ENCODE measurements around the gene PANK4. TPM values are rescaled to one million over a fixed set of nuclear protein-coding genes. Genes with fewer than 3 reads are reported as not detected.
A peak's percentile ranks its signal among the peaks of the same experiment; 100 is the strongest.

Gene PANK4
- polyA plus RNA-seq, 3 donors from 2014 or later, result 9.1 to 23.3 (median 9.8) TPM

DNA sequence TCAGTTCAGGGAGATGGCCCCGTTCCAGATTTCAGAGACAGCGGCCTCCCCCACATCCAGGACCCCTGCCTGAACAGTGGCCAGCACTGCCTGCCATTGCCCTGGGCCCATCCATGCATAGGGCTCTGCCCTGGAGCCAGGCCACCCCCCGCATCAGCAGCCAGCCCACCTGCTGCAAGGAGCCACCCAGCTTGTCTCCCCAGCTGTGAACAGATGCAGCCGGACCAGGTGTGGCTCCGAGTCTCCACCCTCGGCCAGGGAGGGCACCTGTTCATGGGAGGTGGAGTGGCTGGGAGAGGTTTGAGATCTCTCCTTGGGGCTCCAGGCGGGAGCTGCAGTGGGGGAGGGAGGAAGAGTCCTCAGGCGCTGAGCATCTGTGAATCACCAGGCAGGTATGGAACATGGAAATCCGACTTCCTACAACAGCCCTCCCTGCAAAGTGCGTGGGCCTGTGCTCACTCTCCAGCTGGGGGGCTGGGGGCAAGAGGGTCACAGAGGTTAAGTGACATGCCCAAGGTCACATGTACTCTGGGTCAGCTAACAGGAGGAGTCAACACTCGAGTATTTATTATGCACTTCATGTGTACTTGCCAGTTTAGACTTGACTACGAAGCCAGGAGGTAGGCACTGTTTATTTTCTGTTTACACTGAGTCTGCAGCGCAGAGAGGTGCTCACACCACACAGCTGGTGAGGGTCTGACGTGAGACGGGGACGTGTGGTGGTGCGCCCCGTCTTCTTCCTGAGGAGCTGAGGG is 8.5 kb upstream of the PANK4 start:
- Mint-ChIP-seq H3K9me3 (no peaks in the 10 kb centered on the region), H3K36me3 (no peaks in the 10 kb centered on the region), H3K27ac (no peak overlapping the region), H3K4me1 (peaks cover 0 to 1% of the 10 kb centered on the region in 2 donors), H3K27me3 (ENCODE audit: low read depth in 3 of 3) (peaks cover 2 to 5% (median 2%) of the 10 kb centered on the region in 3 donors), H3K4me3 (no peak overlapping the region)
- no peak for DNase-seq

DNA sequence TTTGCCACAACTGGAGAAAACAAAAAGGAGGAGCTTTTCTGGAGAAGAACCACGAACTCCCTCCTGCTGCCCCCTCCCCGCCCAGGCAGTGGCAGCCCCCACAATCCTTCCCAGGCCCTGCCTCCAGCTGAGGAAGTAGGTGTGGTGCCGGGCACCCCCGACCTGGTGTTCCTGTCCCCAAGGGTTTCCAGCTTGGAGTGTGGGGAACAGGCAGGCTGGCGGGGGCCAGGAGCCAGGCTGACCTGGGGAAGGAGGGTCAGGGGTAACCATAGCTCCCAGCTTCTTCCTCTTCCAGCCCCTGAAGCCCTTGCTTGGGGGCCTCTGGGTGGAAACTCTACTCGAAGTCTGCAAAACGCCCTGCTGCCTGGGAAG is 7.9 kb upstream of the PANK4 start:
- H3K36me3 Mint-ChIP-seq, result no peaks in the 10 kb centered on the region
- H3K27ac Mint-ChIP-seq, result no peak overlapping the region
- peaks cover 2 to 5% (median 2%) of the 10 kb centered on the region in 3 donors for H3K27me3 Mint-ChIP-seq (ENCODE audit: low read depth in 3 of 3)
- DNase-seq, result no peak
- H3K4me3 Mint-ChIP-seq, result no peak overlapping the region
- no peaks in the 10 kb centered on the region for H3K9me3 Mint-ChIP-seq
- peaks cover 0 to 1% of the 10 kb centered on the region in 2 donors for H3K4me1 Mint-ChIP-seq

DNA sequence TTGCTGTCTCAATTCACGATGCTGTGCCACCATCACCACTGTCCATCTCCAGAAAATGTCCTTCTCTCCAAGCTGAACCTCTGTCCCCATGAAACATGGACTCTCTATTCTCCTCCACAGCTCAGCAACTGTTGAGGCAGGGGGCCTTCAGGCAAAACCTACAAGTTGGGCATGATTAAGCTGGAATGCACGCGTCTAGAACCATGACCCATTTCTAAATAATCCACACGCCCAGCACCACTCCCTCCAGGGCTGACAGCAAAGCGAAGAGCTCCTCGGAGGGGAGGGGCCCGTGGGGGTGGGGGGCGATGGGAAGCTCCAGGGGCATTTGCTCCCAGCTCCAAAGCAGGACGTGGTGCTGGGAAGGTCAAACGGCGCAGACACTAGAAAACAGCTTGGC is 7.0 kb upstream of the PANK4 start:
- Mint-ChIP-seq H3K36me3 (no peaks in the 10 kb centered on the region), H3K4me3 (peak overlapping the region in 1 of 5 donors; percentile 33), H3K9me3 (no peaks in the 10 kb centered on the region), H3K27me3 (ENCODE audit: low read depth in 3 of 3) (peaks cover 2 to 5% (median 2%) of the 10 kb centered on the region in 3 donors), H3K27ac (no peak overlapping the region), H3K4me1 (peaks cover 5 to 7% of the 10 kb centered on the region in 2 donors)
- no peak for DNase-seq

DNA sequence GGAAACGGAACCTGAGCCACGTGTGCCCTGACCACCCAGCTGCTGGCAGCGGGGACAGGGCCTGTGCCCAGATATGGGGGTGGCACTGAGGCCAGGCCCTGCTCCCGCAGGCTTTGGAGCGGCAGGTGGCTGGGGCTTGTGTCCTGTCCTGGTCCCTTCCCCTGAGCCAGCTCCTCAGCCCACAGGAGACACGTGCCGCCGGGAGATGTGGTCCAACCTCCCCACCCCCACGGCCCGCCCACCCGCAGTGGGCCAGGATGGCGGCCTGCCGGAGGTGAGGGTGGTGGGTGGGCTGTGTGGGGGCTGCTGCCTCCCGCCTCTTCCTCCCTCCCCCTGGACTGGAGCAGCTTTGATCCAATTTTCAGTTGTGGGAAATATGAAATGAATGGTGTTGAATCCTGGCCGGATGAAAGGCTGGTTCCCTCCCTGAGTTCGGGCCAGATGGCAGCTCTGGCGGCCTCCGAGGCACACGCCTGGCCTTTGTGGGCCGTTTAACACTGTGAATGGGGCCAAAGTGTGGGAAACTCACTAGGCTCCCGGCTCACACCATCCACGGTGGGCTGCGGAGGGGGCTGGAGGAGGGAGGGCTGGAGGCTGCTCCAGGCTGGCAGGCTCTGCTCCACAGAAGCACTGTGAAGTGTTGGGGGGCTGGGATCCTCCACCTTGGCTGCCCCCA is 6.2 kb upstream of the PANK4 start:
- Mint-ChIP-seq H3K27ac (no peak overlapping the region), H3K9me3 (no peaks in the 10 kb centered on the region), H3K4me3 (no peak overlapping the region), H3K36me3 (no peaks in the 10 kb centered on the region), H3K4me1 (peaks cover 5 to 7% of the 10 kb centered on the region in 2 donors), H3K27me3 (ENCODE audit: low read depth in 3 of 3) (peaks cover 2 to 5% (median 2%) of the 10 kb centered on the region in 3 donors)
- no peak for DNase-seq

DNA sequence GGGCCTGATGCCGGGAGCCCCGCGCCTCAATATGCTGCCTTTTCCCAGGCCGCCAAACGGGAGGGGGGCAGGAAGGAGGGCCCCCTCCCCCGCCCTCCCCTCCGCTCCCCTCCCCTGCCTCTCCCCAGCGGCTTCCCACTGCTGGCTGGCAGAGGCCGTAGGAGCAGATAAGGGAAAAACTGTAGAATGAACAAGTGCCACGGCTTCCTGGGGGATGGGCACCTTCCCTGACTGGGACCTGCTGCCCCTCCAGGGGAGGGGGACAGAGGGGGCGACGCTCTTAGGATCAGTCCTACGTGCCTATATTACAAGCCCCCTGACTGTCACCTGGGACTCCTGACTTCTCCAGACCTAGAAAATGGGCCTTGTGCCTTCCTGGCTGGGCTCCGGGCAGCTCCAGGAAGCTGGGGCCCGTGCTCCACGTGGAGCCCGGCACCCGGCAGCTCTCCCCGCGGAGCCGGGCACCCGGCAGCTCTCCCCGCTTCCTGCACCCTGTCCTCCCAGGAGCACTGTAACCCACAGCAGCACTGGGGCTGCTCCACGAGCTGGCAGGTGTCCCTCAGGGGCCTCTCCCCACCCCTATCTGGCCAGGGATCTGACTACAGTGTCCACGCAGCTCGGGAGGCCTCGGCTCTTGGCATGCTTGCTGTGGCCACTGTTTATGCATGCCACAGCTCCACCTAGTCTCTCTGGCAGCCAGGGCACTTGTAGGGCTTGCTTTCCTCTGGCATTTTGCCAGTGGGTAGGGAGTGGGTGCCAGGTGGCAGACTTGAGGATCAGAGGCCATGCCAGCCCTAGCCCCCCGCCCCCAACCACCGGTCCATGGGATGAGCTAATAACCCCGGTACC is 4.3 kb upstream of the PANK4 start:
- H3K36me3 Mint-ChIP-seq, result no peaks in the 10 kb centered on the region
- H3K27ac Mint-ChIP-seq, result no peak overlapping the region
- peak overlapping the region in 2 of 5 donors; percentile 42 to 53 for H3K4me3 Mint-ChIP-seq
- H3K4me1 Mint-ChIP-seq, result peaks cover 10 to 15% of the 10 kb centered on the region in 2 donors
- peaks cover 2 to 5% (median 5%) of the 10 kb centered on the region in 3 donors for H3K27me3 Mint-ChIP-seq (ENCODE audit: low read depth in 3 of 3)
- no peak for DNase-seq
- H3K9me3 Mint-ChIP-seq, result no peaks in the 10 kb centered on the region

DNA sequence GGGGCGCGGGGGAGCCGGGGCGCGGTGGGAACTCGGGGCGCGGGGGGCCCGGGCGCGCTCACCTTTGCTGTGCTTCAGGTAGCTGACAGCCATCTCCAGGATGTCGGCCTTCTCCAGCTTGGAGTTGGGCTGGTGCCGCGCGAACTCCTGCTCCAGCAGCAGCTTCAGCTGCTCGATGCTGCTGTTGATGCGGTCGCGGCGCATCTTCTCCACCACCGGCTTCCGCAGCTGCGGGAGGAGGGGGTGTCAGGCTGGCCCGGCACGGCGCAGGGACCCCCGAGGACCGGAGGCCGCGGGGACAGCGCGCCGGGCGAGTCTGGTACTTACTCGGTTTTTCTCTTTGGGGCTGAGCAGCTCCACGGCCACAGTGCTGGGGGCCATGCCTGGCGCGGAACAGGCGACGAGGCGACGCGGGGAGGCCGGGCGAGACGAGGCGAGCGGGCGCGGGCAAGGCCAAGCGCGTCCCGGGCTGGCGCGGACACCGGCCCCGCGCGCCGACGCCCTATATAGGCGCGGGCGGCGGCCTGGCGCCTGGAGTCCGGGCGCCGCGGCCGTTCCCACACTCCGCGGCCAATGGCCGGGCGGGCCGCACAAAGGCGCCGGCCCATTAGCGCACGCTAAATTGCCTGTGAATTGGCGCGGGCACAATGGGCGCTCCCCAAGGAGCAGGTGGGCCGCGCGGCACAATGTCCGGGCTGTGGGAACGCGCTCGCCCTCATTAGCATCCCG is 3.6 kb upstream of the PANK4 start, which contains the start of gene HES5:
TSS of gene HES5 (minus strand) at position 480 of the 729 bp plus-strand sequence. CDS start at position 381, 99 bp downstream.
- peaks cover 16 to 22% of the 10 kb centered on the region in 2 donors for H3K4me1 Mint-ChIP-seq
- DNase-seq, result no peak
- peak within 1 kb of the TSS; percentile 59 to 76 (median 69) for H3K4me3 Mint-ChIP-seq
- H3K36me3 Mint-ChIP-seq, result no peaks in the 10 kb centered on the region
- H3K27me3 Mint-ChIP-seq (ENCODE audit: low read depth in 3 of 3), result peaks cover 2 to 5% (median 5%) of the 10 kb centered on the region in 3 donors
- H3K9me3 Mint-ChIP-seq, result no peaks in the 10 kb centered on the region
- H3K27ac Mint-ChIP-seq, result peak within 1 kb of the TSS in 2 of 6 donors; percentile 3 to 40

DNA sequence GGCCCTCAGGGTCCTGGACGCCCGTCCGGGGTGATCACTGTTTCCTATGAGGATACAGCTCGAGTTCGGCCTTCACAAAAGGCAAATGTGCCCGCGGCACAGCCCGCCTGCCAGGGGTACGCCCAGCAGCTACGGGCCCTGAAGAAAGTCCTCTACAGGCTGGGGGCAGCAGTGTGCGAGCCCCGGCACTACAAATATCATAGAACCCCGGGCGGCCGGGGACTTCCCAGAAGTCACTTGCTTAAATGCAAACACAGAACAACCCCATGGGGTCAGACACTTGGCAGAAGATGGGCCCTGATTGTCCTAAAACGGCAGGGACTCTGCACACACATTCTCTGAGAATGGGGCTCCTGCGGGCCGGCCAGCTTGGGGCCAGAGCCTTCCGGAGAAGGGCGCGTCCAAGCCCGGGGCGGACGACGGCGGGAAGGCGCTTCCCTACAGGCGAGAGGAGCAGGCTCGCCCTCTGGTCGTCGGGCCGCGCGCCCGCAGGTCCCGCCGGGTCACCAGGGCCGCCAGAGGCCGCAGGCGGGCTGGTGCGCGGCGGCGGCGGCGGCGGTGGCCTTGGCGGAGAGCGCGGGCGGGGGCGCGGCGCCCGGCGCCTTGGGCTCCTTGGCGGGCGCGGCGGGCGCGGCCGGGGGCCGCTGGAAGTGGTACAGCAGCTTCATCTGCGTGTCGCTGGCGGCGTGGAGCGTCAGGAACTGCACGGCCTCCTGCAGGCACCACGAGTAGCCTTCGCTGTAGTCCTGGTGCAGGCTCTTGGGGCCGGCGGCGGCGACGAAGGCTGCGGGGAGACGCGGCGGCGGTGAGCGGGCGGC is 2.8 kb upstream of the PANK4 start:
- H3K9me3 Mint-ChIP-seq, result no peaks in the 10 kb centered on the region
- peak overlapping the region; percentile 59 to 76 (median 69) for H3K4me3 Mint-ChIP-seq
- peaks cover 23 to 30% of the 10 kb centered on the region in 2 donors for H3K4me1 Mint-ChIP-seq
- peak; percentile 28 to 46 (median 38) for DNase-seq
- peak overlapping the region in 2 of 6 donors; percentile 3 to 40 for H3K27ac Mint-ChIP-seq
- H3K36me3 Mint-ChIP-seq, result no peaks in the 10 kb centered on the region
- H3K27me3 Mint-ChIP-seq (ENCODE audit: low read depth in 3 of 3), result peaks cover 2 to 7% (median 5%) of the 10 kb centered on the region in 3 donors

DNA sequence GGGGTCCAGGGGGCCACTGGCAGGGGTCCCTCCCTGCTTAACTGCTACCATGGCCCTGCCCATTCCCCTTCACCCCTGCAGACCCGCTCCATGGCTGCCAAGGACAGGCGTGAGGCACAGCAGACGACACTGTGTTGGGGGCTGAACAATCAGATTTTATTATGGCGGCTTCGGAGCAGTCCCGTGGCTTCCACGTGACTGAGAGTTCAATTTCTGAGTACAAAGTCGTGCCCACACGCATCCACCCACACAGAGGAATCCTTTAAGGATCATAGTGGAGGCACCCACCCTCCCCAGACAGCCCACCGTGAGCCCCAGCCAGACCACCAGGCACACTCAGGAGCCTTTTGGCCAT is 2.2 kb upstream of the PANK4 start:
- H3K9me3 Mint-ChIP-seq, result no peaks in the 10 kb centered on the region
- H3K4me3 Mint-ChIP-seq, result peak overlapping the region in 3 of 5 donors; percentile 69 to 76 (median 73)
- no peak for DNase-seq
- H3K36me3 Mint-ChIP-seq, result no peaks in the 10 kb centered on the region
- no peak overlapping the region for H3K27ac Mint-ChIP-seq
- peaks cover 29 to 35% of the 10 kb centered on the region in 2 donors for H3K4me1 Mint-ChIP-seq
- peaks cover 2 to 5% (median 4%) of the 10 kb centered on the region in 3 donors for H3K27me3 Mint-ChIP-seq (ENCODE audit: low read depth in 3 of 3)

DNA sequence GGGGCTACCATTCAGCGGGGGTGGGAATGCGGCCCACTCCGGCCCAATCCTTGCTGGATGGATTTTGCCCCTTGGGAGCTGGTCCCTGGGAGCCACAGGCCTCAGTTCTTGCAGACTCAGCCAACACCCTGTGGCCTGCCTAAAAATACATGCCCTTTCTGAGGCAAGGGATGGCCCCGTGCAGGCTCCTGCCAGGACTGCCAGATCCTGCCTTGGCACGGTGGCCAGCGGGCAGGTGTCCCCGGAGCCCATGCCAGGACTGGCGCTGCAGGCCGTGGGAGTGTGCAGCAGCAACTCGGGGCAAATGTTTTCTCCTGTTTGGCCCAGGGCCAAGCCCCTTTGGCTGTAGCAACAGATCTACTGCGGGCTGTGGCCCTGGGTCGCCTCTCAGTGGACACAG is 1.6 kb upstream of the PANK4 start:
- no peaks in the 10 kb centered on the region for H3K9me3 Mint-ChIP-seq

DNA sequence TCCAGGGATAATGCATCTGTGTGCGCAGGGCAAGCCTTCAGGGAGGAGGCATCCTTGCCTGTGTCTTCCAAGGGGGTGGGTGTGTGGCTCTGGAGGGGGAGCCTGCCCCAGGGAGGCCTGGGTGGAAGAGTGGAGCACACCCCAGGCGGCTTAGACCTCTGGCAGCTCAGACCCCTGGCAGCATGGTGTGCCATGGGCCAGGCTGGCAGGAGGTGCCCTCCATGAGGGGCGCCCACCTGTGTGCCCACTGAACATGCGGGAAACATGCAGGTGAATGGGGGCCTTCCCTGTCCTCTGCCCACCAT is 1.1 kb upstream of the PANK4 start:
- Mint-ChIP-seq H3K36me3 (peaks cover 0 to 3% (median 0%) of the 10 kb centered on the region in 3 donors), H3K9me3 (no peaks in the 10 kb centered on the region), H3K4me3 (peak overlapping the region in 1 of 5 donors; percentile 54), H3K27ac (no peak overlapping the region), H3K27me3 (ENCODE audit: low read depth in 3 of 3) (peaks cover 2 to 5% (median 4%) of the 10 kb centered on the region in 3 donors), H3K4me1 (peaks cover 40 to 44% of the 10 kb centered on the region in 2 donors)
- no peak for DNase-seq

More for the DNA sequence above, 1.6 kb upstream of the PANK4 start:
- peaks cover 2 to 5% (median 4%) of the 10 kb centered on the region in 3 donors for H3K27me3 Mint-ChIP-seq (ENCODE audit: low read depth in 3 of 3)
- H3K4me3 Mint-ChIP-seq, result no peak overlapping the region
- H3K4me1 Mint-ChIP-seq, result peaks cover 35 to 39% of the 10 kb centered on the region in 2 donors
- no peak overlapping the region for H3K27ac Mint-ChIP-seq
- DNase-seq, result no peak
- no peaks in the 10 kb centered on the region for H3K36me3 Mint-ChIP-seq

DNA sequence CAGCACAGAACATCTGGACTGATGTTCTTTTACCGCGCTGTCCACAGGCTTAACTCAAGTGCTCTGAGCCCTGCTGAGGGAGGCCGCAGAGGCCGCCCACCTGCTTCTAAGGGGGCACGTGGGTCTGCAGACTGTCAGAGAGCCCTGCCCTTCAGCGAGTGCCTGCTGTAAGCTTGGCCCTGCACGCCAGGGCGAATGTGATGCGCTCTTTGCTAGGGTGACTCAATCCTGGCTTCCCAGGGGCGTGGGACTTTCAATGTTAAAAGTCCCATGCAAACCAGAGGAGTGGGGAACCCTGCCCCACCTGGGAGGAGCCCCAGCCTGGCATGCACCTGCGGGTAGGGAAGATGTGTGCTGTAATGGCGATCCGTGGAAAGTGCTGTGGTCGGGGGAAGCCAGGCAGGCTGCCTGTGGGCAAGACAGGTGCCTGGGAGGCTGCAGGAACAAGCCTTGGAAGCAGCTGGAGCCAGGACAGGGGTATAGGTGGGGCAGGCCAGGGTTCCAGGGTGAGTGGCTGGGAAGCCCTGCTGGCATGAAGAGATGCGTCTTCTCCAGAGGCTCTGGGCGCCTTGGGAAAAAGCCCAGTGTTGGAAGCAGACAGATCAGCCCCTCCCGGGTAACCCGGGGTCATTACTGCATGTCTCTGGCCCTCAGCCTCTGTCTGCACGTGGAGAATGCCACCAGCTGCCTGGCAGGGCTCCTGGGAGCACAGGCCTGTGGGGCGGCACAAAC is 594 bp upstream of the PANK4 start:
- H3K4me1 Mint-ChIP-seq, result peaks cover 44 to 45% of the 10 kb centered on the region in 2 donors

DNA sequence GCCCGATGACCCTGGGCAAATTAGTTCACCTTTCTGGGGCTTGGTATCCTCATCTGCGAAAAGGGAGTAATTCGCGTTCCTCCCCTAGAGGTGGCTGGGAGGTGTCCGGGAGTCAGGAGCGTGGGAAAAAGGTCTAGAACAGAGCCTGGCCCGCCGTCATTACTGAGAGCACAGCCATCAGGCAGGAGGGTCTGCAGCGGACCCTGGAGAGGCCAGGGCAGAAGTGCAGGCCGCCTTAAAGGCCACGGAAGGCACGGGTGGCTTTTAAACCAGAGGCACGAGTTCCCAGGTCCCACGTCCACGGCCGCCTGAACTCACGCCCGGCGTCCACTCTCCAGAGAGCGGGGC is 850 bp downstream of the PANK4 start:
- Mint-ChIP-seq H3K36me3 (peaks cover 3 to 9% (median 7%) of the 10 kb centered on the region in 3 donors), H3K27ac (peak overlapping the region in 3 of 6 donors; percentile 74 to 83 (median 79)), H3K4me1 (peaks cover 44 to 45% of the 10 kb centered on the region in 2 donors), H3K4me3 (peak overlapping the region; percentile 92 to 99 (median 96)), H3K9me3 (no peaks in the 10 kb centered on the region), H3K27me3 (ENCODE audit: low read depth in 3 of 3) (peaks cover 2 to 5% (median 4%) of the 10 kb centered on the region in 3 donors)
- DNase-seq, result no peak

More for the DNA sequence above, 594 bp upstream of the PANK4 start:
- peaks cover 0 to 6% (median 0%) of the 10 kb centered on the region in 3 donors for H3K36me3 Mint-ChIP-seq
- DNase-seq, result no peak
- H3K27me3 Mint-ChIP-seq (ENCODE audit: low read depth in 3 of 3), result peaks cover 2 to 5% (median 4%) of the 10 kb centered on the region in 3 donors
- peak overlapping the region in 3 of 6 donors; percentile 37 to 83 (median 76) for H3K27ac Mint-ChIP-seq
- no peaks in the 10 kb centered on the region for H3K9me3 Mint-ChIP-seq
- H3K4me3 Mint-ChIP-seq, result peak overlapping the region; percentile 6 to 96 (median 54)
